Measurements from ENCODE around the gene RAB3GAP2. TPM values are rescaled to one million over a fixed set of nuclear protein-coding genes. Genes with fewer than 3 reads are reported as not detected.
"Not testable (repeated sequence)": the region's sequence is repeated elsewhere in the genome, so short reads cannot be mapped to it uniquely, and the experiment has no call there.

Gene RAB3GAP2
- total and polyA plus RNA-seq, 12 donors, result 8.0 to 45.0 (median 30.0) TPM

DNA sequence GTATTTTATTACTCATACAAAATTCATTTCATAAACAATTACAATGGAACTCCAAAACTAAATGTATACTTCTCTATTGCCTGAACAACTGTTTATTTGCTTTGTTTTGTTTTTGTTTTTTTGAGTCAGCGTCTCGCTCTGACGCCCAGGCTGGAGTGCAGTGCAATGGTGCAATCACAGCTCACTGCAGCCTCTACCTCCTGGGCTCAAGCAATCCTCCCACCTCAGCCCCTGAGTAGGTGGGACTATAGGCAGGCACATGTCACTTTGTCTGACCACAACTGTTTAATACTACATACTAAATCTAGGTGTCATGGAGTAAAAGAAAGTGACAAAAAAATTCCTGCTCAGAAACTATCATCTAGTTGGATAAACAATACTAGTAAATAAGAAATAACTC lies 49.3 kb downstream of the RAB3GAP2 start:
- Histone ChIP-seq H3K27ac (no peak overlapping the region), H3K9me3 (replicated peaks in 1 of 3) (no peaks in the 10 kb centered on the region), H3K4me3 (no peak overlapping the region), H3K36me3 (replicated peaks in 1 of 2) (no peaks in the 10 kb centered on the region), H3K27me3 (no peaks in the 10 kb centered on the region), H3K4me1 (replicated peaks in 1 of 2) (peaks cover 3 to 38% of the 10 kb centered on the region in 2 donors)
- intact Hi-C loops (cut with DNase I), result no loop called here
- TF ChIP-seq, protein P1, sequence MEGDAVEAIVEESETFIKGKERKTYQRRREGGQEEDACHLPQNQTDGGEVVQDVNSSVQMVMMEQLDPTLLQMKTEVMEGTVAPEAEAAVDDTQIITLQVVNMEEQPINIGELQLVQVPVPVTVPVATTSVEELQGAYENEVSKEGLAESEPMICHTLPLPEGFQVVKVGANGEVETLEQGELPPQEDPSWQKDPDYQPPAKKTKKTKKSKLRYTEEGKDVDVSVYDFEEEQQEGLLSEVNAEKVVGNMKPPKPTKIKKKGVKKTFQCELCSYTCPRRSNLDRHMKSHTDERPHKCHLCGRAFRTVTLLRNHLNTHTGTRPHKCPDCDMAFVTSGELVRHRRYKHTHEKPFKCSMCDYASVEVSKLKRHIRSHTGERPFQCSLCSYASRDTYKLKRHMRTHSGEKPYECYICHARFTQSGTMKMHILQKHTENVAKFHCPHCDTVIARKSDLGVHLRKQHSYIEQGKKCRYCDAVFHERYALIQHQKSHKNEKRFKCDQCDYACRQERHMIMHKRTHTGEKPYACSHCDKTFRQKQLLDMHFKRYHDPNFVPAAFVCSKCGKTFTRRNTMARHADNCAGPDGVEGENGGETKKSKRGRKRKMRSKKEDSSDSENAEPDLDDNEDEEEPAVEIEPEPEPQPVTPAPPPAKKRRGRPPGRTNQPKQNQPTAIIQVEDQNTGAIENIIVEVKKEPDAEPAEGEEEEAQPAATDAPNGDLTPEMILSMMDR (IDR thresholded peaks at IDR 0.05), result no peak
- no peak for TF ChIP-seq POLR2A (IDR thresholded peaks at IDR 0.05)
- DNase-seq, result no peak
- WGBS, 4 donors, result 80 to 92% (median 85%) methylated on average over 3 of the region's 3 CpGs

DNA sequence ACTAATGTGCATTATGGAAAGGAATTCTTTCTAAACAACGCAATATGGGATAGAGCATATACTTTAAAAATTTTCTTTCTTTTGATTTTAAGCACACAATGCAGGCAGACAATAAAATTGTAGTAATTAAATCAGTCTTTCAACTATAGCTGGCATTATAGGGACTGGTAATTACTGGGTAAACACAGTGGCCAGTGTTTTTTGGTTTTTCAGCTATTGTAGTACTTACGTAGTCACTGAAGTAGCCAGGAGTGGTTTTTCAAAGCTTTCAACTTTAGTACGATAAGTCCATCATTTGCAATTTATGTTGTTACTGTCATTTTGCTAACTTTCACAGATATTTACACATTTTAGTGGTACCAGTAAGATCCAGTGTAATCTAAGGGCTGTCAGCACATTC lies 50.6 kb downstream of the RAB3GAP2 start:
- Histone ChIP-seq H3K4me3 (no peak overlapping the region), H3K27me3 (no peaks in the 10 kb centered on the region), H3K4me1 (replicated peaks in 1 of 2) (peaks cover 3 to 31% of the 10 kb centered on the region in 2 donors), H3K9me3 (replicated peaks in 1 of 3) (no peaks in the 10 kb centered on the region), H3K27ac (no peak overlapping the region), H3K36me3 (replicated peaks in 1 of 2) (no peaks in the 10 kb centered on the region)
- WGBS, 4 donors, result 91 to 97% (median 93%) methylated on average over 3 of the region's 3 CpGs
- intact Hi-C loops (cut with DNase I), result no loop called here
- no peak for TF ChIP-seq POLR2A (IDR thresholded peaks at IDR 0.05)
- TF ChIP-seq, protein P1 (IDR thresholded peaks at IDR 0.05), result no peak
- no peak for DNase-seq

DNA sequence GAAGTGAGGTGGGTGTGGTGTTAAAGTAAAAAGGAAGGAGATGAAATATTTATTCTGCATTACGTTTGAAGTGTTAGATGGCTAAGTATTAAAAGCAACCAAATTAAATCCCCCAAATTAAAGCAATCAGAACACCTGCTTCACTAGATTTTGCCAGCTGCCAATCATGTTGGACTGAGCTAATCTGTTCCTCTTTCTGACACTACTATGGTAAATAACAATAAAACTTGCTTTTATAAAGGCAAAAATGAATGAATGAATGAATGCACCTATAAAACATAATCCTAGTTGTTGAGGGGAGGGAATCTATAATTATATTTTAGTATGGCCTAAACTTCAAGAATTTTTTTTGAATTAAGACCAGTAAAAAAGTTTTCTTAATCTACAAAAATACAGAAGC lies 51.0 kb downstream of the RAB3GAP2 start:
- no peaks in the 10 kb centered on the region for H3K36me3 ChIP-seq (replicated peaks in 1 of 2)
- no peak for DNase-seq
- H3K27ac ChIP-seq, result no peak overlapping the region
- H3K4me1 ChIP-seq (replicated peaks in 1 of 2), result peaks cover 3 to 27% of the 10 kb centered on the region in 2 donors
- TF ChIP-seq, protein P1 (IDR thresholded peaks at IDR 0.05), result no peak
- no peak for TF ChIP-seq POLR2A (IDR thresholded peaks at IDR 0.05)
- no peak overlapping the region for H3K4me3 ChIP-seq
- H3K9me3 ChIP-seq (replicated peaks in 1 of 3), result no peaks in the 10 kb centered on the region
- H3K27me3 ChIP-seq, result no peaks in the 10 kb centered on the region
- intact Hi-C loops (cut with DNase I), result no loop called here
- WGBS, 4 donors, result 91 to 100% (median 92%) methylated on average over 1 of the region's 1 CpG

DNA sequence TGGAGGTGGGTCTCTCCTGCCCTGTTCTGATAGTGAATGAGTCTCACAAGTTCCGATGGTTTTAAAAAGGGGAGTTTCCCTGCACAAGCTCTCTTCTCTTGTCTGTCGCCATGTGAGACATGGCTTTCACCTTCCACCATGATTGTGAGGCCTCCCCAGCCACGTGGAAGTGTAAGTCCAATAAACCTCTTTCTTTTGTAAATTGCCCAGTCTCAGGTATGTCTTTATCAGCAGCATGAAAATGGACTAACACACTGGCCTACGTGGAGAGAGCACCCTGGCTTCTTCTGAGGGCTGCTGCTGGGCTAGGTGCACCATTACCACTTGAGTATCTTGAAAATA lies 51.6 kb downstream of the RAB3GAP2 start:
- intact Hi-C loops (cut with DNase I); H3K27me3 ChIP-seq; H3K9me3 ChIP-seq (replicated peaks in 1 of 3); H3K36me3 ChIP-seq (replicated peaks in 1 of 2); DNase-seq; H3K27ac ChIP-seq; H3K4me3 ChIP-seq: not testable (repeated sequence)
- H3K4me1 ChIP-seq (replicated peaks in 1 of 2), result peaks cover under 1 to 22% of the 10 kb centered on the region in 2 donors
- WGBS, 4 donors, result 93 to 97% (median 95%) methylated on average over 4 of the region's 4 CpGs

DNA sequence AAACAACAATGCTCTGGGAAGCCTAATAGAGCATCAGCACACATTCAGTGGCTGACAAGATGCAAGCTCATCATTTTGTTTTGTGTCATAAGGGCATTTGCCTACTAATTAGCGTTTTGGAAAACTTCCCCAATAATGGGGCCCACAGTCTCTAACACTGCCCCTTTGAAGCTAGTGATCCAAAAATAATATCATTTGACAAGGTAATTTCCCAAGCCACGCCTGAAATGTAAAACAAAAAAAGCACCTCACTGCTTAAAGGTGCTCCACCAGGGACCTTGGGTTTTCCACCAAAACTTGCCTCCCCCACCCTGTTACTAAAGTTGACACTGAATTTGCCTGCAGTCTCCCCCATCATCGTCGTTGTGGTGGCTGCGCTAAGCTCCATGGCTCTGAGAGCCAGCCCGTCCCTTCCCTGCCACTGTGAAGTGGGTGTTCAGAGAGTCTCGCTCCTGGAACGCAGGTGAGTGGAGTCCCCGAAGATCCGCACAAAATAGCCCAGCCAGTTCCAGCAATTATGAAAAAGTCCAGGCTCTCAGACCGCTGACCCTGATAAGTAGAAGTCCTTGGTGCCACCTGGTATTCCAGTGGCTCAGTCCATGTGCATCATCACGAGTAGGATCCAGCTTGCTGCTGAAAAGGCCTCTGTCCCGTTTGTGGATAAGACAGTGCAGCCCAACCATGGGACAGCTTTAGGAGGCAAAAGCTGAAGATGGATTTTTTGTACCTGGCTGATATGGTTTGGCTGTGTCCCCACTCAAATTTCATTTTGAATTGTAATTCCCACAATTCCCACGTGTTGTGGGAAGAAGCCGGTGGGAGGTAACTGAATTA lies 52.2 kb downstream of the RAB3GAP2 start:
- intact Hi-C loops (cut with DNase I), result no loop called here
- 87 to 94% (median 92%) methylated on average over 13 to 15 of the region's 15 CpGs for WGBS, 4 donors

More for the DNA sequence above, 52.2 kb downstream of the RAB3GAP2 start:
- H3K4me3 ChIP-seq, result no peak overlapping the region
- DNase-seq, result no peak
- no peaks in the 10 kb centered on the region for H3K36me3 ChIP-seq (replicated peaks in 1 of 2)
- H3K27me3 ChIP-seq, result no peaks in the 10 kb centered on the region
- no peaks in the 10 kb centered on the region for H3K9me3 ChIP-seq (replicated peaks in 1 of 3)
- H3K27ac ChIP-seq, result no peak overlapping the region
- TF ChIP-seq, protein P1 (IDR thresholded peaks at IDR 0.05), result no peak
- no peak for TF ChIP-seq POLR2A (IDR thresholded peaks at IDR 0.05)
- peaks cover 0 to 23% of the 10 kb centered on the region in 2 donors for H3K4me1 ChIP-seq (replicated peaks in 1 of 2)
